Sigmoid colon (tissue), 4 donors: ENCODE results near the gene ZCCHC24.

ENCODE experiments used
- EP300 ChIP-seq, 4 donors: sonication (generic); formaldehyde crosslinking; IDR thresholded peaks; one replicate each; pipeline ENCODE4 v1.6.1; 2017; ENCODE audit warnings: antibody characterized with exemption in 4 of 4
- POLR2A ChIP-seq, 2 donors: fragments of 450-650 bp; IDR thresholded peaks; one replicate each; pipeline ENCODE4 v1.6.1; 2016; ENCODE audit warnings: antibody characterized with exemption in 2 of 2, mild to moderate bottlenecking in 2 of 2, moderate library complexity in 2 of 2
- POLR2AphosphoS5 ChIP-seq, 4 donors: sonication (generic); formaldehyde crosslinking; IDR thresholded peaks; one replicate each; pipeline ENCODE4 v1.6.1; 2017; ENCODE audit warnings: antibody characterized with exemption in 4 of 4
- TF ChIP-seq, protein P1 (sequence below), 4 experiments: fragments of 450-650 bp in 3 of 4; fragments of 200-600 bp in 1 of 4; IDR thresholded peaks; one replicate each; pipeline ENCODE4 v1.5.1; 2016 to 2019; ENCODE audit warnings: antibody characterized with exemption in 4 of 4, mild to moderate bottlenecking in 3 of 4, moderate library complexity in 2 of 4

DNA sequence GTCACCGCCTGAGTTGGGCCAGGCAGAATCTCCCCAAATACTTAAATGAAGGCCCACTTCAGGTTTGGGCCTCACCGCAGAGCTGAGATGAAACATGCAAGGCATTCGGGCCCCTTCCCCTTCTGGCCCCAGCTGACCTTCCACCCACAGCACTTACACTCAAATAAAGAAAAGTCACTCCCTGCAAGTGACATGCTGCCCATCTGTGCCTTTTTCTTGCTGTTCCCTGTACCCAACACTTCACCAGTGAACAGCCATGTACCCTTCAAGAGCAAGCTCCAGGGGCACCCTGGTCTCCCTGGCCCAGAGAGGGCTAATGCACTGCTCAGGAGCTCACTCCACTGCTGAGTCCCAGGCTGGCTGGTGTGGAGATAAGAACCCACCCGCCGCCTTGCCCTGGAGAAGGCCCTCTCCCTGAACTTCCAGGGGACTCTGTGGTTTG is 40.7 kb downstream of the ZCCHC24 start:
- TF ChIP-seq POLR2A (IDR thresholded peaks at IDR 0.05), result no peak
- TF ChIP-seq, protein P1, sequence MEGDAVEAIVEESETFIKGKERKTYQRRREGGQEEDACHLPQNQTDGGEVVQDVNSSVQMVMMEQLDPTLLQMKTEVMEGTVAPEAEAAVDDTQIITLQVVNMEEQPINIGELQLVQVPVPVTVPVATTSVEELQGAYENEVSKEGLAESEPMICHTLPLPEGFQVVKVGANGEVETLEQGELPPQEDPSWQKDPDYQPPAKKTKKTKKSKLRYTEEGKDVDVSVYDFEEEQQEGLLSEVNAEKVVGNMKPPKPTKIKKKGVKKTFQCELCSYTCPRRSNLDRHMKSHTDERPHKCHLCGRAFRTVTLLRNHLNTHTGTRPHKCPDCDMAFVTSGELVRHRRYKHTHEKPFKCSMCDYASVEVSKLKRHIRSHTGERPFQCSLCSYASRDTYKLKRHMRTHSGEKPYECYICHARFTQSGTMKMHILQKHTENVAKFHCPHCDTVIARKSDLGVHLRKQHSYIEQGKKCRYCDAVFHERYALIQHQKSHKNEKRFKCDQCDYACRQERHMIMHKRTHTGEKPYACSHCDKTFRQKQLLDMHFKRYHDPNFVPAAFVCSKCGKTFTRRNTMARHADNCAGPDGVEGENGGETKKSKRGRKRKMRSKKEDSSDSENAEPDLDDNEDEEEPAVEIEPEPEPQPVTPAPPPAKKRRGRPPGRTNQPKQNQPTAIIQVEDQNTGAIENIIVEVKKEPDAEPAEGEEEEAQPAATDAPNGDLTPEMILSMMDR (IDR thresholded peaks at IDR 0.05), result no peak
- TF ChIP-seq EP300 (IDR thresholded peaks at IDR 0.05), result no peak
- no peak for TF ChIP-seq POLR2AphosphoS5 (IDR thresholded peaks at IDR 0.05)
